CMK (cell line): ENCODE measurements around the gene PLK4.
"Not testable (repeated sequence)": the region's sequence is repeated elsewhere in the genome, so short reads cannot be mapped to it uniquely, and the experiment has no call there.

ENCODE experiments used
- DNase-seq: peaks from one replicate; pipeline ENCODE4 v3.0.0-alpha.2; 2010; ENCODE audit warnings: low read depth

The PLK4 gene

GRCh38 chr4:127916512-127916911, 35.8 kb downstream of the PLK4 start:
- no peak for DNase-seq

- no peak for DNase-seq
Observed at GRCh38 chr4:127917151-127917550, 36.5 kb downstream of the PLK4 start.

GRCh38 chr4:127920521-127920920, 39.8 kb downstream of the PLK4 start:
- no peak for DNase-seq

GRCh38 chr4:127922226-127922625, 41.5 kb downstream of the PLK4 start:
- DNase-seq = no peak

- not testable (repeated sequence) for DNase-seq
Observed at GRCh38 chr4:127925720-127926119, 45.0 kb downstream of the PLK4 start.

GRCh38 chr4:127930175-127930574, 49.5 kb downstream of the PLK4 start:
- no peak for DNase-seq

- DNase-seq = not testable (repeated sequence)
Observed at GRCh38 chr4:127931836-127932235, 51.1 kb downstream of the PLK4 start.

- DNase-seq = no peak
Observed at GRCh38 chr4:127936974-127937373, 56.3 kb downstream of the PLK4 start.
